ENCODE results near the gene CBY3.
"Not testable (repeated sequence)": the region's sequence is repeated elsewhere in the genome, so short reads cannot be mapped to it uniquely, and the experiment has no call there.

GRCh38 chr5:179642626-179643025 is 38.2 kb downstream of the CBY3 start:
- TF ChIP-seq ZNF274 (IDR thresholded peaks at IDR 0.05; ENCODE audit: low read depth, low read length); YY1 (IDR thresholded peaks at IDR 0.05; ENCODE audit: insufficient read depth, insufficient read length): not testable (repeated sequence)

Data from NT2/D1 (cell line).